ENCODE data around the gene AKAP10.
"Not testable (repeated sequence)": the region's sequence is repeated elsewhere in the genome, so short reads cannot be mapped to it uniquely, and the experiment has no call there.

The AKAP10 gene

DNA sequence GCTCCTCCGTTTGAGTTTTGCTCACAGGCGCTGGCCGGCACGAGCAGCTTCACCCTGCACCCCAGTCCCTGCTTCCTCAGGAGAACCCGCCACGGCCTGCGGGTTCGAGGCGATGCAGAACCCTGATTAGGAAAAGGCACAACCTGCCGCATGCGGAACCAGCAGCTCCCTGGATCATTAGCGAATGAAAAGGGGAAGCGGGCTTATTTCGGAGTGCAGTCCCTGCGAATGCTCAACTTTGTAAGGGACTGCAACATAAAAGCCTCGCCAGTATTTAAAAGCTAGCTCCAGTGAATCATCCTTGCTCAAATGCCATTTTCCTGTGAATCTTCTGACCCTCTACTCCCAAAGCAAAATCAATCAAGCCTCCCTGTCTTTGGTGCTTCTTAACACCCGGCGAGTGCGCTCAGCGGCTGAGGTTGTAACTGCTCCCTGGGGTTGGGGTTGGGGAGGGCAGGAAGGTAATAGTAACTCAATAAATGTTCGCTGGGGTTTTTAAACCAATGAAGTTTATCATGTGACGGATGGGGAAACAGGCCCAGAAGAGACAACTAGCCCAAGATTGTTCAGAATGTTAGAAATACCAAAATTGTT is 678 bp upstream of the AKAP10 start:
- Histone ChIP-seq H3K27ac (ENCODE audit: low read length) (no peak overlapping the region), H3K36me3 (ENCODE audit: control insufficient read depth, insufficient read depth, low read length) (no peaks in the 10 kb centered on the region), H3K4me3 (ENCODE audit: low read length) (peak overlapping the region; percentile 68; the same call in 1 of the 2 replicates), H3K9me3 (ENCODE audit: control insufficient read depth, insufficient read depth, low read length) (no peaks in the 10 kb centered on the region), H3K27me3 (ENCODE audit: control insufficient read depth, insufficient read depth, low read length) (no peaks in the 10 kb centered on the region), H3K4me1 (ENCODE audit: control insufficient read depth, insufficient read depth, low read length) (no peaks in the 10 kb centered on the region; the same call in 1 of the 2 replicates)
- no CpG with 5 or more reads among the region's 22 CpGs for WGBS (ENCODE audit: insufficient coverage, insufficient read length)
- no peak for DNase-seq (ENCODE audit: low read depth, low spot score)

DNA sequence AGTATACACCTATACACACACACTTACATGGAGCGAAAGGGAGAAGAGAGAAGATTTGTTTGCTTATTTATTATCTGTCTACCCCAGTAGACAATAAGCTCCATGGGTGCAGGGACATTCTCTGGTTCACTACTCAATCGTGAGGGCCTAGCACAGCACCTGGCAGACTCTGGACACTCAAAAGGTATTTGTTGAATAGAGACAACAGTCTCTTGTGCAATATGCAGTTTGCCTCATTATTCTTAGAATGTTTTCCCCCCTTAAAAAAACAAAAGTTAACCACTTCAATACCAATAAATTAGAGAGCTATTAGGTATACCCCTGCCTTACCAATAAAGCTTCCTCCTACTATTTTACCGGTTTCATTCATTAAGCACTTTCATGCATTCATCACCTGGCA is 2.0 kb downstream of the AKAP10 start:
- no peak overlapping the region for H3K27ac ChIP-seq (ENCODE audit: low read length)
- H3K9me3 ChIP-seq (ENCODE audit: control insufficient read depth, insufficient read depth, low read length): no peaks in the 10 kb centered on the region
- WGBS (ENCODE audit: insufficient coverage, insufficient read length): no CpG with 5 or more reads among the region's 3 CpGs
- no peaks in the 10 kb centered on the region for H3K27me3 ChIP-seq (ENCODE audit: control insufficient read depth, insufficient read depth, low read length)
- no peak for DNase-seq (ENCODE audit: low read depth, low spot score)
- no peak overlapping the region for H3K4me3 ChIP-seq (ENCODE audit: low read length)
- no peaks in the 10 kb centered on the region for H3K36me3 ChIP-seq (ENCODE audit: control insufficient read depth, insufficient read depth, low read length)
- no peaks in the 10 kb centered on the region; the same call in 1 of the 2 replicates for H3K4me1 ChIP-seq (ENCODE audit: control insufficient read depth, insufficient read depth, low read length)

DNA sequence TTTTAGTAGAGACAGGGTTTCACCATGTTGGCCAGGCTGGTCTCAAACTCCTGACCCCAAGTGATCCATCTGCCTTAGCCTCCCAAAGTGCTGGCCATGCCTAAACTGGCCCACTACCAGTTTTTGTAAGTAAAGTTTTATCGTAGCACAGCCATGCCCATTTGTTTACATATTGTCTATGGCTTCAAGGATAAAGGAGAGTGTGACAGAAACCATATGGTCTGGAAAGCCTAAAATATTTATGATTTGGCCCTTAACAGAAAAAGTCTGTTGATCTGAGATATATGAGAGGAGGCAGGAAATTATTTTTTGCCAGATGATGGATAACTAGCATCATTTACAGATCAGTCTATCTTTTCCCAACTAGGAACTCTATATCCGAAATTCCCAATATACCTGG is 4.5 kb downstream of the AKAP10 start:
- no peaks in the 10 kb centered on the region; the same call in 1 of the 2 replicates for H3K36me3 ChIP-seq (ENCODE audit: control insufficient read depth, insufficient read depth, low read length)
- WGBS (ENCODE audit: insufficient coverage, insufficient read length): no CpG with 5 or more reads among the region's 2 CpGs
- no peaks in the 10 kb centered on the region; the same call in 1 of the 2 replicates for H3K4me1 ChIP-seq (ENCODE audit: control insufficient read depth, insufficient read depth, low read length)
- no peaks in the 10 kb centered on the region for H3K27me3 ChIP-seq (ENCODE audit: control insufficient read depth, insufficient read depth, low read length)
- no peak overlapping the region for H3K4me3 ChIP-seq (ENCODE audit: low read length)
- no peak for DNase-seq (ENCODE audit: low read depth, low spot score)
- no peaks in the 10 kb centered on the region for H3K9me3 ChIP-seq (ENCODE audit: control insufficient read depth, insufficient read depth, low read length)
- no peak overlapping the region for H3K27ac ChIP-seq (ENCODE audit: low read length)

DNA sequence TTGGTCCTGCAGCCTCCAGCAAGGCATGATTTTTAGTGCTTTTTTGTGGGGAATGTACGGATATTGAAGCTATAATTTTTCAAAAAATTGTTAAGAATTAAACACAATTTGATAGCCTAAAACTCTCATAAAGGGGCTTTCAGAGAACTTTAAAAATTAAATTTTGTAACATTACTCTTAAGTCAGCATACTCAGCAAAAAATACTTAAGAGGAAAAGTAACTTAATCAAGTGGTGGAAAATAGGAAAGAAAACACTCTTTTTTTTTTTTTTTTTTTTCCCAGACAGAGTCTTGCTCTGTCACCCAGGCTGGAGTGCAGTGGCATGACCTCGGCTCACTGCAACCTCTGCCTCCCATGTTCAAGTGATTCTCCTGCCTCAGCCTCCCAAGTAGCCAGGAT is 14.7 kb downstream of the AKAP10 start:
- DNase-seq (ENCODE audit: low read depth, low spot score); H3K36me3 ChIP-seq (ENCODE audit: control insufficient read depth, insufficient read depth, low read length); H3K9me3 ChIP-seq (ENCODE audit: control insufficient read depth, insufficient read depth, low read length); H3K4me1 ChIP-seq (ENCODE audit: control insufficient read depth, insufficient read depth, low read length); H3K4me3 ChIP-seq (ENCODE audit: low read length); H3K27ac ChIP-seq (ENCODE audit: low read length); H3K27me3 ChIP-seq (ENCODE audit: control insufficient read depth, insufficient read depth, low read length): not testable (repeated sequence)
- WGBS (ENCODE audit: insufficient coverage, insufficient read length): no CpG with 5 or more reads among the region's 2 CpGs

DNA sequence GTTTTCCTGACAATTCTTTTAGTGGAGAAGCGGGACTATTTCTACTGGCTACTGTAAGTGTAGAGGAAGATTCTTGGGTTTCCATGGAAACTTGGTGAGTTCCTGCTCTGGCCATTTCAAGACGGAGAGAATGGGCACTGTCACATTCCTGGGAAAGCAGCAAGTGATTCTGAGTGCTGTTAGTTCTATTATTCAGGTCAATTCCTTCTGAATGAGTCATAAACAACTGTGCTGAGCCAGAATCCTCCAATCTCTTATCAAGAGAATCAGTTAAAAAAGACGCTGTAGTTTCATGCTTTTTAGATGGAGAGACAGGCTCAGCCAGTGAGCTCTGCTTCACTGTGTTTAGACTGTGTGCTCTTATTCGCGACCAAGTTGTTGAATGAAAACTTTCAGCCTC is 19.6 kb downstream of the AKAP10 start:
- Histone ChIP-seq H3K27me3 (ENCODE audit: control insufficient read depth, insufficient read depth, low read length) (no peaks in the 10 kb centered on the region), H3K36me3 (ENCODE audit: control insufficient read depth, insufficient read depth, low read length) (peaks cover 2% of the 10 kb centered on the region; the same call in 1 of the 2 replicates), H3K9me3 (ENCODE audit: control insufficient read depth, insufficient read depth, low read length) (no peaks in the 10 kb centered on the region), H3K4me3 (ENCODE audit: low read length) (no peak overlapping the region), H3K27ac (ENCODE audit: low read length) (no peak overlapping the region), H3K4me1 (ENCODE audit: control insufficient read depth, insufficient read depth, low read length) (no peaks in the 10 kb centered on the region)
- no peak for DNase-seq (ENCODE audit: low read depth, low spot score)
- WGBS (ENCODE audit: insufficient coverage, insufficient read length): no CpG with 5 or more reads among the region's 5 CpGs

DNA sequence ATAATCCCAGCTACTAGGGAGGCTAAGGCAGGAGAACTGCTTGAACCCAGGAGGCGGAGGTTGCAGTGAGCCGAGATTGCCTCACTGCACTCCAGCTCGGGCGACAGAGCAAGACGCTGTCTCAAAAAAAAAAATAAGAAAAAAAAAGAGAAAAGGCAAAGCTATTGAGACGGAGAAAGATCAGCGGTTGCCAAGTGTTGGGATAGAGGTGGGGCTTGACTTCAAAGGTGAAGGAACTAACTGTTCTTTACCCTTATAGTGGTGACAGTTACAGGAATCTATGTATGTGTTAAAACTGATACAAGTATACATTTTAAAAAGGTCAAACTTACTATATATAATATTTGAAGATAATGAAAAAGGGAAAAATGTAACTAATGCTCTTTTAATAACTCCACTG is 22.5 kb downstream of the AKAP10 start:
- H3K4me3 ChIP-seq (ENCODE audit: low read length): no peak overlapping the region
- H3K36me3 ChIP-seq (ENCODE audit: control insufficient read depth, insufficient read depth, low read length): peaks cover 2% of the 10 kb centered on the region; the same call in 1 of the 2 replicates
- H3K4me1 ChIP-seq (ENCODE audit: control insufficient read depth, insufficient read depth, low read length): no peaks in the 10 kb centered on the region
- no CpG with 5 or more reads among the region's 7 CpGs for WGBS (ENCODE audit: insufficient coverage, insufficient read length)
- no peaks in the 10 kb centered on the region for H3K27me3 ChIP-seq (ENCODE audit: control insufficient read depth, insufficient read depth, low read length)
- H3K27ac ChIP-seq (ENCODE audit: low read length): no peak overlapping the region
- H3K9me3 ChIP-seq (ENCODE audit: control insufficient read depth, insufficient read depth, low read length): no peaks in the 10 kb centered on the region
- no peak for DNase-seq (ENCODE audit: low read depth, low spot score)

DNA sequence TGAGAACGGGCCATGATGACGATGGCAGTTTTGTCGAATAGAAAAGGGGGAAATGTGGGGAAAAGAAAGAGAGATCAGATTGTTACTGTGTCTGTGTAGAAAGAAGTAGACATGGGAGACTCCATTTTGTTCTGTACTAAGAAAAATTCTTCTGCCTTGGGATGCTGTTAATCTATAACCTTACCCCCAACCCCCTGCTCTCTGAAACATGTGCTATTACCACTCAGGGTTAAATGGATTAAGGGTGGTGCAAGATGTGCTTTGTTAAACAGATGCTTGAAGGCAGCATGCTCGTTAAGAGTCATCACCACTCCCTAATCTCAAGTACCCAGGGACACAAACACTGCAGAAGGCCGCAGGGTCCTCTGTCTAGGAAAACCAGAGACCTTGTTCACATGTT is 26.2 kb downstream of the AKAP10 start:
- not testable (repeated sequence) for H3K9me3 ChIP-seq (ENCODE audit: control insufficient read depth, insufficient read depth, low read length); H3K4me3 ChIP-seq (ENCODE audit: low read length); H3K27ac ChIP-seq (ENCODE audit: low read length); DNase-seq (ENCODE audit: low read depth, low spot score); H3K4me1 ChIP-seq (ENCODE audit: control insufficient read depth, insufficient read depth, low read length); H3K36me3 ChIP-seq (ENCODE audit: control insufficient read depth, insufficient read depth, low read length); H3K27me3 ChIP-seq (ENCODE audit: control insufficient read depth, insufficient read depth, low read length)
- WGBS (ENCODE audit: insufficient coverage, insufficient read length): no CpG with 5 or more reads among the region's 5 CpGs

DNA sequence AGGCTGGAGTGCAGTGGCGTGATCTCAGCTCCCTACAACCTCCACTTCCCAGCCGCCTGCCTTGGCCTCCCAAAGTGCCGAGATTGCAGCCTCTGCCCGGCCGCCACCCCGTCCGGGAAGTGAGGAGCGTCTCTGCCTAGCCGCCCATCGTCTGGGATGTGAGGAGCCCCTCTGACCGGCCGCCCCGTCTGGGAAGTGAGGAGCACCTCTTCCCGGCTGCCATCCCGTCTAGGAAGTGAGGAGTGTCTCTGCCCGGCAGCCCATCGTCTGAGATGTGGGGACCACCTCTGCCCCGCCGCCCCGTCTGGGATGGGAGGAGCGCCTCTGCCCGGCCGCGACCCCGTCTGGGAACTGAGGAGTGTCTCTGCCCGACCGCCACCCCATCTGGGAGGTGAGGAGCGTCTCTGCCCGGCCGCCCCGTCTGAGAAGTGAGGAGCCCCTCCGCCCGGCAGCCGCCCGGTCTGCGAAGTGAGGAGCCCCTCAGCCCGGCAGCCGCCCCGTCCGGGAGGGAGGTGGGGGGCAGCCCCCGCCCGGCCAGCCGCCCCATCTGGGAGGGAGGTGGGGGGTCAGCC is 26.9 kb downstream of the AKAP10 start:
- H3K4me1 ChIP-seq (ENCODE audit: control insufficient read depth, insufficient read depth, low read length); H3K9me3 ChIP-seq (ENCODE audit: control insufficient read depth, insufficient read depth, low read length); H3K27ac ChIP-seq (ENCODE audit: low read length); H3K36me3 ChIP-seq (ENCODE audit: control insufficient read depth, insufficient read depth, low read length); H3K4me3 ChIP-seq (ENCODE audit: low read length); DNase-seq (ENCODE audit: low read depth, low spot score); H3K27me3 ChIP-seq (ENCODE audit: control insufficient read depth, insufficient read depth, low read length): not testable (repeated sequence)
- no CpG with 5 or more reads among the region's 43 CpGs for WGBS (ENCODE audit: insufficient coverage, insufficient read length)

DNA sequence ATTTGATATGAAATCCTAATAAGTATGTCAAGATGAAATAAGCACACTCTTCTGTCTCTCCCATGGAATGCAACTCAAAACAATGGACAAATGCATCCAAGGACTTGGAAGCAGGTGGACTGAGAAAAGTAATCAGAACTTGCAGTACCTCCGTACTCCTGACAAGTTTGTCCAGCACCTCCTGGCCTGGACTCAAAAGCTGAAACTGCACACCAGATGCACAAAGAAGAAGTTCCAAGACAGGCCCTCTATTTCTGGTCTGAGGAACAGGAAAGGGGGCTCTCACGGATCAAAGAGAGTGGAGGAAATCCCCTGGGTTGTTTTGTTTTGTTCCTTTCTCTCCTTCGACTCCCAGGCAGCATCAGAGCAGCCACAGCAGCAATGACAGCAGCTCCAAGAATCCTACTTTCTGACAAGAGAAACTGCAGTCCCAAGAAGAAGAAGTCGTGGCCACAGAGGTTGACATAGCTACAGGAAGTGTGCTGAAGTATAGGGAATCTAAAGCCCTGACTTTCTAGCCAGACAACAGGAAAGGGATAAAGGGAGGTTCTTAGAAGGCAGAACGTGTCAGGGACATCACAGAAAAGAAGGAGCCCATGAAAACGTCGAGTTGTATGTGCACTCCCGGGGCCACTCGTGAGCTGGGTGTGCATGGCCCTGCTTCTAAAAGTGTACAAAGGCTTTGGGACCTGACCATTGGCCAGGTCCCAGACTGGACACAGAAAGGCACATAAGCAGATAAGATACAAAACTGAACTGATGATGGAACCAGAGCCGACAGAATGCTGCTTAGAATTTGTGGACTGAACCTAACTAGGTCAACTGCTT is 29.3 kb downstream of the AKAP10 start:
- Histone ChIP-seq H3K36me3 (ENCODE audit: control insufficient read depth, insufficient read depth, low read length) (peaks cover 6% of the 10 kb centered on the region), H3K4me1 (ENCODE audit: control insufficient read depth, insufficient read depth, low read length) (no peaks in the 10 kb centered on the region), H3K27ac (ENCODE audit: low read length) (no peak overlapping the region), H3K27me3 (ENCODE audit: control insufficient read depth, insufficient read depth, low read length) (no peaks in the 10 kb centered on the region), H3K4me3 (ENCODE audit: low read length) (no peak overlapping the region), H3K9me3 (ENCODE audit: control insufficient read depth, insufficient read depth, low read length) (no peaks in the 10 kb centered on the region)
- no peak for DNase-seq (ENCODE audit: low read depth, low spot score)
- no CpG with 5 or more reads among the region's 10 CpGs for WGBS (ENCODE audit: insufficient coverage, insufficient read length)

DNA sequence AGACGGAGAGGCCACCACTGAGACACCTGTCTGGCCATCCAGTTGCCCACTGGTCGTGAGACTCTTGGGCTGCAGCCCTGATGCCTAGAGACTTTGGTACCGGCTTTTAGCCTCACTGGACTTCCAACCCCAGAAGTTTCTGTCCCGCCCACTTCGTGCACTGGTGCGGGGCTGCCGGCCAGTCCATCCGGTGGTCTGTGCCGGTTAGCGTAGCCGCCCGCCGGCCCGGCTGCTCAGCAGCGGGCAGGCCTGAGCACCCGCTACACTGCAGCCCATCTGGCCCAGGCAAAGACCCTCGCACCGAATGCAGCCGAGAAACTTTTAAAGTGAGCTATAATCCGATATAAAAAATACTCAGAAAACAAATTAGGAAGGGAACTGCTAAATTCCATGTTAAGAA is 30.7 kb downstream of the AKAP10 start:
- peaks cover 6% of the 10 kb centered on the region for H3K36me3 ChIP-seq (ENCODE audit: control insufficient read depth, insufficient read depth, low read length)
- DNase-seq (ENCODE audit: low read depth, low spot score): no peak
- H3K4me1 ChIP-seq (ENCODE audit: control insufficient read depth, insufficient read depth, low read length): no peaks in the 10 kb centered on the region
- H3K4me3 ChIP-seq (ENCODE audit: low read length): no peak overlapping the region
- no peaks in the 10 kb centered on the region for H3K27me3 ChIP-seq (ENCODE audit: control insufficient read depth, insufficient read depth, low read length)
- no peak overlapping the region for H3K27ac ChIP-seq (ENCODE audit: low read length)
- WGBS (ENCODE audit: insufficient coverage, insufficient read length): no CpG with 5 or more reads among the region's 20 CpGs
- no peaks in the 10 kb centered on the region for H3K9me3 ChIP-seq (ENCODE audit: control insufficient read depth, insufficient read depth, low read length)
